Cardiac muscle cell (in vitro differentiated cells and primary cell): ENCODE data around the gene ASPN. TPM values are rescaled to one million over a fixed set of nuclear protein-coding genes. Genes with fewer than 3 reads are reported as not detected.
A peak's percentile ranks its signal among the peaks of the same experiment; 100 is the strongest.

Source experiments
- DNase-seq, 2 donors: peaks; one replicate each; pipeline versions ENCODE4 v3.0.0 to v3.0.0-alpha.2; 2010 to 2017; ENCODE audit warnings: low read depth in 1 of 2, low spot score in 1 of 2
- H3K27ac ChIP-seq: fragments of 200-600 bp; sonication (generic); 2 replicates; pipeline ENCODE4 v1.5.1; 2016
- H3K27me3 ChIP-seq: fragments of 200-600 bp; sonication (generic); 2 replicates; pipeline ENCODE4 v1.6.0; 2016; ENCODE audit warnings: control low read depth
- H3K36me3 ChIP-seq: fragments of 200-600 bp; sonication (generic); 2 replicates; pipeline ENCODE4 v1.5.1; 2016; ENCODE audit warnings: control low read depth
- H3K4me1 ChIP-seq: fragments of 200-600 bp; sonication (generic); 2 replicates; pipeline ENCODE4 v1.8.1; 2017; ENCODE audit warnings: low read depth, mild to moderate bottlenecking, mixed run types
- H3K4me3 ChIP-seq: fragments of 200-600 bp; sonication (generic); 2 replicates; pipeline ENCODE4 v1.5.1; 2016; ENCODE audit warnings: mild to moderate bottlenecking
- H3K9me3 ChIP-seq: fragments of 200-600 bp; sonication (generic); 2 replicates; pipeline ENCODE4 v1.5.1; 2017; ENCODE audit warnings: low read depth, mild to moderate bottlenecking, control low read depth
- CTCF ChIP-seq: IDR thresholded peaks from 2 replicates; pipeline ENCODE4 v1.5.1; 2012; ENCODE audit warnings: low read depth, mild to moderate bottlenecking, low read length
- polyA plus RNA-seq: library from polyadenylated mRNA; unstranded; fragments of >200 nt; fragmentation: Nextera tagmentation; extraction: Ambion mirVana; gene quantifications from 2 replicates; pipeline ENCODE4 v1.2.1, GENCODE V29; 2016
- total RNA-seq: library from RNA; depleted of rRNA; stranded (reverse); fragments of >200 nt; gene quantifications from 2 replicates; pipeline ENCODE4 v1.2.3, GENCODE V29; 2016

ASPN gene
- total and polyA plus RNA-seq, 2 experiments from 2014 or later: 0.24 TPM; not detected in 1

GRCh38 chr9:92506184-92506857, 24.0 kb upstream of the ASPN start:
- TF ChIP-seq CTCF: no peak
- H3K27ac ChIP-seq: no peak overlapping the region

GRCh38 chr9:92504881-92505280, 22.6 kb upstream of the ASPN start:
- no peaks in the 10 kb centered on the region for H3K36me3 ChIP-seq
- no peaks in the 10 kb centered on the region for H3K27me3 ChIP-seq
- no peak for TF ChIP-seq CTCF
- no peak overlapping the region for H3K4me3 ChIP-seq
- peak in 1 of 2 donors; percentile 25 for DNase-seq
- peaks cover 10% of the 10 kb centered on the region for H3K4me1 ChIP-seq
- H3K9me3 ChIP-seq: no peaks in the 10 kb centered on the region
- H3K27ac ChIP-seq: no peak overlapping the region

More at GRCh38 chr9:92506184-92506857, 24.0 kb upstream of the ASPN start:
- Histone ChIP-seq H3K27me3 (no peaks in the 10 kb centered on the region), H3K4me1 (peaks cover 10% of the 10 kb centered on the region), H3K36me3 (no peaks in the 10 kb centered on the region), H3K9me3 (no peaks in the 10 kb centered on the region), H3K4me3 (no peak overlapping the region)
- DNase-seq: peak in 1 of 2 donors; percentile 93

- Histone ChIP-seq H3K36me3 (no peaks in the 10 kb centered on the region), H3K9me3 (no peaks in the 10 kb centered on the region), H3K27ac (no peak overlapping the region), H3K4me1 (peaks cover 6% of the 10 kb centered on the region), H3K4me3 (no peak overlapping the region), H3K27me3 (no peaks in the 10 kb centered on the region)
- TF ChIP-seq CTCF: no peak
- no peak for DNase-seq
These were observed 20.9 kb upstream of the ASPN start for GRCh38 chr9:92503156-92503555.

- H3K9me3 ChIP-seq: no peaks in the 10 kb centered on the region
- H3K4me1 ChIP-seq: no peaks in the 10 kb centered on the region
- H3K36me3 ChIP-seq: no peaks in the 10 kb centered on the region
- no peak overlapping the region for H3K27ac ChIP-seq
- H3K4me3 ChIP-seq: no peak overlapping the region
- peak; percentile 44 to 71 for DNase-seq
- TF ChIP-seq CTCF: peak; percentile 62
- H3K27me3 ChIP-seq: no peaks in the 10 kb centered on the region
These were observed 19.5 kb upstream of the ASPN start for GRCh38 chr9:92501671-92502393.

- Histone ChIP-seq H3K4me1 (no peaks in the 10 kb centered on the region), H3K27ac (no peak overlapping the region), H3K4me3 (no peak overlapping the region), H3K36me3 (no peaks in the 10 kb centered on the region), H3K9me3 (no peaks in the 10 kb centered on the region), H3K27me3 (no peaks in the 10 kb centered on the region)
- DNase-seq: no peak
- no peak for TF ChIP-seq CTCF
These were observed 18.4 kb upstream of the ASPN start for GRCh38 chr9:92500725-92501124.
